HG03442 (cell line): ENCODE results near the gene PRAC2.

Experiments
- ATAC-seq: cut with Tn5 transposase; IDR thresholded peaks from one replicate; pipeline ENCODE4 v1.9.1; 2021; ENCODE audit warnings: mild to moderate bottlenecking, moderate library complexity; ENCODE audit not compliant: unreplicated experiment

Gene PRAC2

GRCh38 chr17:48732688-48733629 lies 10.0 kb downstream of the PRAC2 start:
- ATAC-seq = no peak

DNA sequence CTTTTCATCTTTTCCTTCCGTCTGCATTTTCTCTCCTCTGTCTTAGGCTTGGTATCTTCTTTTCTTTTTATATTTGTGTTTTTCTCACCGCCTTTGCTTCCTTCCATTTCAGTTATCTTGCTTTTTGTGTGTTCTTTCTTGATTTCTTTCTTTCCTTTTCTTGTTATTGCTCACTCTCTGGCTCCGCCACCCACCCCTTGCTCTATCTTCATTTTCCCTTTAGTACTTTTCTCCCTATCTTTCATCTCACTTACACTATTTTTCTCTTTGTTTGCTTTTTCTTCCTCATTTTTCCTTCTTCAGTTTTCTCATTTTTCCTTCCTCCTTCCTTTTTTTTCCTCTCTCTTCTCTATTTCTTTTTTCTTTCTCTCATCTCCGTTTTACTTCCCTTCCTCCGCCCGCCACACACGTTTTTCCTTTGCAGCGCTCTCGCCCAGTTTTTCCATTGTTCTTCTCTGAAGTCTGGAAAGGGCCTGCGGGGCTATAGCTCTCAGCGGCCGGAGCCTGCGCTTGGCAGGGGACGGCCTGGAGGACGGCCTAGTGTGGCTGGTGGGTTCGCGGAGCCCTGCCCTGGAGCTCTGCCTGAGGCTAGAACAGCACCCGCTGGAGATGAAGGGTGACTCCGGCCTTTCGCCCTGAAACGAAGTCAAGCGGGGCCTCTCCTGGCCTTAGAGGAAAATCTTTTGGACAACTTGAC lies 10.8 kb downstream of the PRAC2 start:
- no peak for ATAC-seq

- ATAC-seq = no peak
These were observed 11.5 kb downstream of the PRAC2 start for GRCh38 chr17:48734333-48735061.

GRCh38 chr17:48735062-48735351 lies 12.0 kb downstream of the PRAC2 start:
- no peak for ATAC-seq

DNA sequence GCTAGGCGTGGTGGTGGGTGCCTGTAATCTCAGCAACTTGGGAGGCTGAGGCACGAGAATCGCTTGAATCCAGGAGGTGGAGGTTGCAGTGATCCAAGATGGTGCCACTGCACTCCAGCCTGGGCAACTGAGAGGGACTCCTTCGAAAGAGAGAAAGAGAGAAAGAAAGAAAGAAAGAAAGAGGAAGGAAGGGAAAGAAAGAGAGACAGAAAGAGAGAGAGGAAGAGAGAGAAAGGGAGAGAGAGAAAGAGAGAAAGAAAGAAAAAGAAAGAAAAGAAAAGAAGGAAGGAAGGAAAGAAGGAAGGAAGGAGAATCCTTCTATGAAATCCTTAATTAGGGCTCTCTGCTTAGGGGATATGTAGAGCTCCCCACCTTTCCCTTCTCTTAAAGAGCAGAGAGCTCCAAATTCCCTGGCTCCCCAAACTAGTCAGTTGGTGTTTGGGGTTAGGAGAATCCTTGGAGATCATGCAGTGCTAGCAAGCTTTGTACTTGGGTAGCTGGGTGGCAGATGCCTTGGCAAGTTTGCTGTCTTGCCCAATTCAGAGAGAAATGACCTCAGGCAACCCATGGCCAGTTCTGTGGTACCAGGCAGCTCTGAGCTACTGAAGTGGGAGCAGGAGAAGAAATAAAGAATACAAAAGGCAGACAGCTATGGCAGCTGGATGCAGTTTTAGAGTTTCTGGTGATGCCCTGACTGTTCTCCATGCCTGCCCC lies 14.5 kb downstream of the PRAC2 start:
- no peak for ATAC-seq

DNA sequence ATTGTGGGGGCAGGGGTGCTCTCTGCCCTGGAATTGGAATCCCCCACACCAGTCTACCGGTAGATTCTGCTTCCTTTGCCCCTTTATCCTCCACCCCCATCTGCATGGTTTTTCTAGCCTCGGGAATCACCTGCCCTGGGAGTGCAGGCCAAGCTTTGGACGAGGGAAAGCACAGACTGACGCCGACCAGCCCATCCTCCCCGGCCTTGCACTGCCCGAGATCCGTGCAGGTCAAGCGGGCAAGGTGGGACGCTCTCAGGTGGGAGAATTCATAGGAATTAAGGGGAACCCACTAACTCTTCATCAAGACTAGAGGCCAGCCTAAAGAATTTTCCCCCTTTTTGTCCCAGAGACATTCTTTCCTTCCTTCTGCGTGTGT lies 15.4 kb downstream of the PRAC2 start:
- ATAC-seq = no peak

DNA sequence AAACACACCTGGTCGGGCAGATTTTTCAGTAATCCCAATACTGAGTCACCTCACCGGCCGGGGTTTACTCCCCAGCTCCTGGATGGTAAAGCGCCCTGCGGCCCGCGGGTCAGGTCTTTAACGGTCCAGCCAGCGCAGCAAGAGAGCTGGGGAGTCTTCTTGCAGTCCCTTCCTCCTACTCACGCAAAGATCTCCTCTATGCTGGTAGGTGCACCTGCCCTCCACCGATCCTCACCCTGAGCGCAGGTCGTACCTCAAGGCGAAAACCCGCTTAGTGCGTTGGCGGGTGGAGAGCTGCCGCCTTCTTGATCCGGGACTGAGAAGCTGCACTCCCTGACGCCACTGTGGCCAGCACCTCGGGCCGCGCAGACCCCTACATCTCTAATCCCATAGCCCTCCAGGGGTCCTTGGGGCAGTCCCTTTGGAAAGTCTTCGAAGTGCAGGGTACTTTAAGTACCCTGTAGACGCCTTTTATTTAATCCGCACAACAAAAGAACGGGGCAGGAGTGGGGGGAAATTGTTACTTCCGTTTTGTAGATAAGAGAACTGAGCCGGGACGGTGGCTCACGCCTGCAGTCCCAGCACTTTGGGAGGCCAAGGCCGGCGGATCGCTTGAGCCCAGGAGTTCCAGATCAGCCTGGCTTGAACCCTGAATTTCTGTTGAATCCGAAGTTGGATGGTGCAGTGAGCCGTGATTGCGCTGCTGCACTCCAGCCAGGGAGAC lies 16.0 kb downstream of the PRAC2 start:
- no peak for ATAC-seq

DNA sequence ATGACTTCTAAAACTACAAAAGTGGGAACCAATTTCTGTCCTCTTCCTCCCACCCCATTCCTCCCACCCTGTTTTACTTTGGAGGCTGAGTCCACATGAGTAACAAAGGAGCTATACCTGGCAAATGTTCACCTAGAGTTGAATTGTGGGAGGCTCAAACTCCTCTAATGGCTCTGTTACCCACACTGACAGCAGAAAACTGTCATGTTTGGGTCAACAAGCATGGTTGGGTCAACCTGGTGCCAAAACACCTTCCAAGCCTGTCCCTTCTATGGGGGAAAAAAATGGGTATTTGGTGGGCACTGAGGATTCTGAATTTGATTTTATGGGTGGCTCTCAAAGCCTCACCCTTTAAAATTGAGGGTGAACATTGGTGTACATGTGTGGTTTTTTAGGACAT lies 17.6 kb downstream of the PRAC2 start:
- no peak for ATAC-seq

DNA sequence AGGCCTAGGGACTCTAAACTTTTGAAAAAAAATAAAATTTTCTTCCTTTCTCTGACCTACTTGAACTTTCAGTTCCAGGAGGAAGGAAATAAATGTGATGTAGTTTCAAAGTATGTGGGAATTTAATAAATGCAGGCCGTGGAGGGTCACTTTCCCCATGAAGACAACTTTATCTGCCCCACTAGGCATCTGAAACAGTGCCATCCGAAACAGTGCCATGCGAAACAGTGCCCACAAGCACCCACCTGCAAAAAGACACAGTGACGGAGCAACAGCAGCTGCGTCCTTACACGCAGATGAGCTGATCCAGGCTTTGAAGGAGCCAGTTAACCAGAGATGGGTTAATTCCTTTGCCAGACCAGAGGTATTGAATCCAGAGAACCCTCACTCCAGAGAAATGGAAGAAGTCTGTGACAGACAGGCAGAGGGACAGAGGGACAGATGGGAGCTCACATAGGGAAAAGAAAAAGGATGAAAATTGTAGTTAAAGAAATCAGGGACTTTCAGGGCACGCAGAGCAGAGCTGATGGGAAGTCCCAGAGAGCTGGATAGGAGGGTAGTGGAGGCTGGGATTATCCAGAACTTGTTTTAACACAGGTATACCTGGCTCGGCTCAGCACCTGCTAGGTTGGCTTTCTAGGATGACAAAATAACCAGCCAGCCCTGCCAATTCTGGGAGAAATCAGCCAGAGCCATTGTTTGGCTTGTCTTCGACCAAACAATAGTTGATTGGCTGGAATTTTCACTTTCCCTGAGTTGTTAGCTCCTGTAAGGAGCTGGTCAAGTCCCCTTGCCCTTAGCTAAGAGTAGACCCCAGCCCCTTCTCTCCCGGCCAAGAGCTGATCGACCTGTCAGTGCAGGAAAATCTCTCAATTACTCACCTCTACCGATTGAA lies 22.6 kb downstream of the PRAC2 start:
- no peak for ATAC-seq

DNA sequence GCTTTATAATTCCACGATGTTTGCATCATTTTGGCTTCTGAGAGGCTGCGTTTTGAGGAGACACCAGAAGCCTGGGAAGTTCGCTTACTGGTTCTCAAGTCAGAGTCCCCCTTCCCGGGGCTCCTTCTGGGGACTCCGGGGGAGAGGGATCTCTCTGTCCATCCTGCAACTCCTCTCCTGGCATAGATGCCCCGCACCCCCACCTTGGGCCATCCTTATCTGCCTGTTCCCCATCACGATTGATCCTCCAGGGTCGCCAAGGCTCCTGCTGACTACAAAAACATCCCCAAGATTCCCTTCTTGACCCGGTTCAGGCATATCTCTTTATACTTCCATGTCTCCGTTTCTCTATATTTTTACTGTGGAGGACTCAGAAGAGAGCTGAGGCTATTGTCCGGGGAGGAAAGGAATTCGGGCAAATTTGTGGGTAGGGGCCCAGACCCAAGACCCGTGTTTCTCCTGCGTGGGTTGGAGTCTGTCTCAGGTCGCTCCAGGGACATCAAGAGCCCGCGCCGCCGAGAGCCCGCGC lies 24.0 kb downstream of the PRAC2 start:
- no peak for ATAC-seq

- ATAC-seq = no peak
These were observed 24.7 kb downstream of the PRAC2 start for GRCh38 chr17:48747445-48748363.

DNA sequence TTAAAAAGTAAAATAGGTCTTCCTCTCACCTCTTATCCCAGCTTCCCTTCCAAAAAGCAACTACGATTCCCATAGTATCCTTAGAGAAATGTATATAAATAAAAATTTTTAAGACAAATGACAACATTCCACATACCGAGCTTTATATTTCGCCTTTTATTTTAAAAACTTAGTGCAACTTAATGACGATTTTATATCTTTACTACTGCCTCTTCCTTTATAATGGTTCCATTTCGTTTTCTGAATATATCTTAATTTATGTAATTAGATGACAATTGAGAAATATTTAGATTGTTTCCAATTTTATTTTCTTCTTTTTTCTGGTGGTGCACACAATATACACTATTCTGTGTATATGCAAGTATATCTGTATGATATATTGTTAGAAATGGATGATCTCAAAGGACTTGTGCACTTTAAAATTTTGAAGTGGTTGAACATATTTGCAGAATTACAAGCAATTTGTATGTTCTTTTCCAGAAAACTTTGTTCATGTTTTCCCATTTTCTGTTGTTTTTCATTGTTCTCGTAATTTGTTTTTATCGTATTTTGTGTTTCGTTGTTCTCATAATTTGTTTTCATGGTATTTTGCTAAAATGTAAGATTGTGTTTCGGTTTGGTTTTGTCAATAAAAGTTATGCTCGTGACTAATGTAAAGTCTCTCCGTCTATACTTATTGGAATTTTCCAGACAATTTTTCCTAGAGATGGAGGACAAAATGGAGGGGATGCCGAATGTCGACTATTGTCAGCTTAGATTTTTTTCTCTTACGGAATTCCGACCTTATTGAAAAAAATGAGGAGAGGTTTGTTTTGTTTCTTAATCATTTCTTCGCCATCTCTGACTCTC lies 26.0 kb downstream of the PRAC2 start:
- ATAC-seq = no peak

GRCh38 chr17:48749621-48750553 lies 26.9 kb downstream of the PRAC2 start:
- ATAC-seq = no peak

GRCh38 chr17:48751172-48751571 lies 28.2 kb downstream of the PRAC2 start:
- ATAC-seq = no peak

DNA sequence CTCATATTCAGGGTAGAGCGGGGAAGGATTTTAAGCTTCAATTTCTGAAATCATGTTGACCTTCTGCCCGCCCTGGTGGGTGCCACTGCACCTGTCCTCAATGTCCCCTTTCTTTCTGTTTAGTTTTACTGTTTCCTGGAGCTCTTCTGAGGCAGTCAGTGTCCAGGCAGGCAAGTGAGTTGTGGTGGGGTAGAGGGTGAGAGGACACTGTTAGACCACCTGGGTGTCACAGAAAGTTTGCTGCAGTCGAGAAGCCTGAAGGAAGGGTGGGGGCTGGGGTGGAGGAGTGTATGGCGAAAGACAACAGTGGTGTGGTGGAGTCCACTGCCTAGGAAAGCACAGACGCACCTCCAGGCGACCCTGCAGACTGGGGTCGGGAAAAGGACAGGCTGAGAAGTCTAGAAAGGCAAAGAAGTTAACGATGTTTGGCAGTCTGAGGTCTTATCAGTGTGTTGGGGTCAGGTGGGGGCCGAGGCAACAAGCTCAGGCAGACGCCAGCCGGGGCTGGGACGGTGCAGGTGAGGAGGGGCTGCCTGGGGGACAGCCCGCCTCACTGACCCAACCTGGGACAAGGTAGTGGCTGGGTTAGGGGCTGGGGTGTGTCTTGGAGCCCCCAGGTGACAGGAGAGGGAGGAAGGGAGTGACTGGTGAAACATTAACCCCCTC lies 28.9 kb downstream of the PRAC2 start:
- ATAC-seq = no peak
